ENCODE data around the gene ABCG4. TPM values are rescaled to one million over a fixed set of nuclear protein-coding genes. Genes with fewer than 3 reads are reported as not detected.

Gene ABCG4
- total and polyA plus RNA-seq, 9 of the 15 experiments (the other 6 are each of a cell fraction or from before 2014, with no cell fraction given), result 0.03 to 0.11 (median 0.07) TPM; not detected in 4

- no peak for TF ChIP-seq E2F5 (CRISPR knock-in tag; IDR thresholded peaks at IDR 0.05)
- no peak for TF ChIP-seq SREBF1 (IDR thresholded peaks at IDR 0.05; ENCODE audit: borderline replicate concordance, low read depth, low read length)
- no peak for TF ChIP-seq HSF4 (CRISPR knock-in tag; IDR thresholded peaks at IDR 0.05; ENCODE audit: borderline replicate concordance)
- TF ChIP-seq NR4A1 (CRISPR knock-in tag; IDR thresholded peaks at IDR 0.05), result no peak
- TF ChIP-seq NR4A1 (tag; IDR thresholded peaks at IDR 0.05), result no peak
- TF ChIP-seq RBFOX2 (IDR thresholded peaks at IDR 0.05; ENCODE audit: low read depth, low read length), result no peak
- no peak for TF ChIP-seq NCOA2 (IDR thresholded peaks at IDR 0.05; ENCODE audit: partially characterized antibody in 2 of 2)
- TF ChIP-seq RNF2 (IDR thresholded peaks at IDR 0.05), result no peak
- TF ChIP-seq TEAD1 (CRISPR knock-in tag; IDR thresholded peaks at IDR 0.05), result peak in 1 of 2 experiments; percentile 56; a peak in 1 of 4 replicates
- no peak for TF ChIP-seq PTBP1 (IDR thresholded peaks at IDR 0.05; ENCODE audit: low read depth, low read length)
- no peak for TF ChIP-seq ZNF316 (IDR thresholded peaks at IDR 0.05)
- TF ChIP-seq FUS (optimal IDR thresholded peaks at IDR 0.05; ENCODE audit: low read depth, low read length), result no peak
- peak; percentile 43; the same call in 1 of the 2 replicates for TF ChIP-seq CTBP1 (IDR thresholded peaks at IDR 0.05; ENCODE audit: borderline replicate concordance)
- no peak for TF ChIP-seq CHD2 (IDR thresholded peaks at IDR 0.05; ENCODE audit: low read depth, low read length)
- TF ChIP-seq MAFK (IDR thresholded peaks at IDR 0.05; ENCODE audit: low read length), result peak; percentile 11; the same call in 1 of the 2 replicates
- TF ChIP-seq ESRRB (CRISPR knock-in tag; IDR thresholded peaks at IDR 0.05; ENCODE audit: borderline replicate concordance), result no peak
- peak; percentile 86 for TF ChIP-seq ZNF766 (CRISPR knock-in tag; conservative IDR thresholded peaks at IDR 0.05)
- TF ChIP-seq MNT (conservative IDR thresholded peaks at IDR 0.05), result no peak
- TF ChIP-seq HOMEZ (CRISPR knock-in tag; IDR thresholded peaks at IDR 0.05), result no peak
- TF ChIP-seq HNRNPL (IDR thresholded peaks at IDR 0.05; ENCODE audit: low read depth, low read length), result no peak
- TF ChIP-seq NFATC3 (IDR thresholded peaks at IDR 0.05), result 0 out of 2 replicates have a peak, but pooled peaks have one; percentile 33
- TF ChIP-seq EWSR1 (IDR thresholded peaks at IDR 0.05; ENCODE audit: borderline replicate concordance, low read depth, partially characterized antibody), result no peak
- no peak for TF ChIP-seq ZNF23 (CRISPR knock-in tag; IDR thresholded peaks at IDR 0.05)
Observed at GRCh38 chr11:119196833-119197483, 48.1 kb downstream of the ABCG4 start (continued).
